ENCODE results near the gene PRM3.

Gene PRM3

GRCh38 chr16:11262915-11263314 lies 10.5 kb downstream of the PRM3 start:
- no peak for TF ChIP-seq CTCF (conservative IDR thresholded peaks at IDR 0.05; ENCODE audit: low read depth, low read length)
- DNase-seq (ENCODE audit: low read depth) = no peak
- H3K4me3 ChIP-seq (ENCODE audit: low read depth, low read length) = no peak overlapping the region

DNA sequence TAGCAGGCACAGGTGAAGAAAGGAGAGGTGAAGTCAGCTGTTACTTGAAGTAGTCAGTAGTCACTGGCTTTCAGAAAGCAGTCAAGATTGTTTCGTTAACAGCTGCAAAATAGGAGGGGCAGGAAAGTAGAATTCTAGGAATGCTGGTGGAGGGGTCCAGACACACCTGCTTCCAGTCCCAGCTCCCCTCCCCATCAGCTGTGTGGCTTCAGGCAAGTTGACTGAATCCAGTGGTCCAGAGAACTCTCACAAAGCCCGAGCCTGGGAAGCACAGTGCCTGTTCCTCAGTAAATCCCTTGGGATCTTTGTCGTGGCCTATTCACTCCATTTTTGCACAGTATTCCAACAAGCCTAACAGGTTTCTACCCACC lies 12.8 kb downstream of the PRM3 start:
- DNase-seq (ENCODE audit: low read depth) = no peak
- TF ChIP-seq CTCF (conservative IDR thresholded peaks at IDR 0.05; ENCODE audit: low read depth, low read length) = no peak
- no peak overlapping the region for H3K4me3 ChIP-seq (ENCODE audit: low read depth, low read length)

GRCh38 chr16:11259655-11260595 lies 13.5 kb downstream of the PRM3 start:
- no peak overlapping the region for H3K4me3 ChIP-seq (ENCODE audit: low read depth, low read length)
- DNase-seq (ENCODE audit: low read depth) = no peak
- TF ChIP-seq CTCF (conservative IDR thresholded peaks at IDR 0.05; ENCODE audit: low read depth, low read length) = no peak

DNA sequence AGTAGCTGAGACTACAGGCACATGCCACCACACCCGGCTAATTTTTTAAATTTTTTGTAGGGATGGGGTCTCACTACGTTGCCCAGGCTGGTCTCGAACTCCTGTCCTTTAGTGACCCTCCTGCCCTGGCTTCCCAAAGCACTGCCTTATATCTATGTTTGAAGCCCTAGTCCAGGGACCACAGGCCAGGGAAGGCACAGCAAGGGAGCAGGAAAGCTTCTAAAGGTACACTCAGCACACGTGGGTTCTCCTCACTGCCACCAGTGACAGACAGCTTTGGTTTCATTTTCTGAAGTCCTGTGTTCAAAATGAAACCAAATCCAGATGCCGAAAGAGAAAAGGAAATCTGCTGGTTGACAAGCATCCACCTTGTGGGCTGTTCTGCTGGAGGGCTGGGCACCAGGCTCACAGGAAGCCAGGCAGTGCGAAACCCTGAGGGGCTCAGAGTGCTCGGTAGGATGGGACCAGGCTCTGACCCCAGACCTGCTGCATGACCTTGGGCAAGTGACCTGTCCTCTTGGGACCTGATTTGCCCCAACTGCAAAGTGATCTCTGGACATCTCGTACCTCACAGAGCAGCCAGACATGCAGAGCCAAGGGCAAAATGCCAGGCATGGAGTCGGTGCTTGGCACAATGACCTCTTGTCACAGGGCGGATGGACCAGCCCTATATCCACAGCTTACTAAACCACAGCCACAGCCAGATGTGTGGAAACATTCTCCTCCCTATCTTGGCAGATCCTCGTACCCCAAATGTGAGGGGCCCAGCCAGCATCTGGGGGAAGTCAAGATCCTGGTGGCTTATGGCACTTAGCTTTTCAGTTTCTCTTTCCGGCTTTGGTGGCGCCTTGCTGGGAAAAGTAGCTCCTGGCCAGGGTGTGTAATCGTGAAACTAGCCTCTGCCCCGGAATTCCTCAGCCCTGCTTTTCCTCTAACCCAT lies 14.6 kb downstream of the PRM3 start:
- DNase-seq (ENCODE audit: low read depth) = peak; percentile 37
- no peak for TF ChIP-seq CTCF (conservative IDR thresholded peaks at IDR 0.05; ENCODE audit: low read depth, low read length)
- no peak overlapping the region for H3K4me3 ChIP-seq (ENCODE audit: low read depth, low read length)

GRCh38 chr16:11257131-11257938 lies 16.1 kb downstream of the PRM3 start:
- peak; percentile 90 for DNase-seq (ENCODE audit: low read depth)
- H3K4me3 ChIP-seq (ENCODE audit: low read depth, low read length) = peak overlapping the region; percentile 84
- peak; percentile 88 for TF ChIP-seq CTCF (conservative IDR thresholded peaks at IDR 0.05; ENCODE audit: low read depth, low read length)

DNA sequence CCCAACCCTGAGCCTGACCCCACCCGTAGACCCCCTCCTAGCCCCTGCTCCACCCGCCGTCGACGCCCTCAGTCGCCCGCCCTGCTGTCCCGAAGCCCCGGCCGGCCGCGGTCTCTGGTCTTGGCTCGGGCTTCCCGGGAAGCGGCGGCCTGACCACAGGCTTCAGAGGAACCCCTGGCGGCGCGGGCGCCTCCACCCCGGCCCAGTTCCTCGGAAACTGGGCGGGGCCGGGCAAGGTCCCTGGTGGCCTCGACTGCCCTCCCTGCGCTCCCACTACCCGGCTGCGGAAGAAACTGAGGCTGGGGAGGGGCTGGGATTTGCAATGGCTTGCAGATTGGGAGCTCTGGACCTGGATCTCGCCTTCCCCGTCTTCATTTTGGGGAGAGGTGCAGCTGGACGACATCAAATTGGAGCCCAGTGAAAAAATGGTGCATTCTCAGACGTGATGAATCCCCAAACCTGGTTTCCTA lies 16.7 kb downstream of the PRM3 start:
- TF ChIP-seq CTCF (conservative IDR thresholded peaks at IDR 0.05; ENCODE audit: low read depth, low read length) = no peak
- H3K4me3 ChIP-seq (ENCODE audit: low read depth, low read length) = peak overlapping the region; percentile 84
- peak; percentile 31 for DNase-seq (ENCODE audit: low read depth)
